ENCODE measurements around the gene DENND5A.
"Not testable (repeated sequence)": the region's sequence is repeated elsewhere in the genome, so short reads cannot be mapped to it uniquely, and the experiment has no call there.

DENND5A gene

GRCh38 chr11:9264316-9265210 lies 587 bp downstream of the DENND5A start:
- DNase-seq, result no peak

- DNase-seq, result no peak
These were observed 1.3 kb downstream of the DENND5A start for GRCh38 chr11:9263840-9264315.

- not testable (repeated sequence) for DNase-seq
These were observed 4.4 kb downstream of the DENND5A start for GRCh38 chr11:9260838-9261146.

GRCh38 chr11:9259981-9260837 lies 4.9 kb downstream of the DENND5A start:
- DNase-seq, result no peak

DNA sequence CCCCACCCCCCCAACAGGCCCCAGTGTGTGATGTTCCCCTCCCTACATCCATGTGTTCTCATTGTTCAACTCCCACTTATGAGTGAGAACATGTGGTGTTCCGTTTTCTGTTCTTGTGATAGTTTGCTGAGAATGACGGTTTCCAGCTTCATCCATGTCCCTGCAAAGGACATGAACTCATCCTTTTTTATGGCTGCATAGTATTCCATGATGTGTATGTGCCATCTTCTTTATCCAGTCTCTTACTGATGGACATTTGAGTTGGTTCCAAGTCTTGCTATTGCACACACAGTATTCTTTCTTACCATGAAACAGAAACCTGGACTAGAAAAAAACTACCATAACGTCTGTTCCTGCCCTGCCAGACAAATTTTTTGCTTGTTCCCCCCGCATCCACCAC lies 6.9 kb downstream of the DENND5A start:
- DNase-seq, result not testable (repeated sequence)

DNA sequence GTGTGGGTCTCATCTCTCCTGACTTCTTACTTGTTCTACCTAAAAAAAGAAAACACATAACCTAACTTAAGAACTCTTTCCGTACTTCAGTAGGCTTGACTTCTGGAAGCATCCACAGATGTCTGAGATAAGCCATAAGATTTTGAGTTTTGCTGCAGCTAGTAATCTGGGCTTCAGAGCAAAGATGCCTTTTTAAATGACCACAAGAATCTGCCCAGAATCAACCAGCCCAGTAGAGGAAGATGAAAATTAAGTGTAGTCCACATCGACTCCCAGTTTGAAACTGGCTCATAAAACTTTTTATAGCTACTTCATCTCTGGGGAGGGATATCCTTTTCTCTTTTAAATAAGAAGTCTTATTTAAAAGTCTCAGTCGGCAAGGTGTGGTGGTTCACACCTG lies 10.7 kb downstream of the DENND5A start:
- DNase-seq, result no peak

DNA sequence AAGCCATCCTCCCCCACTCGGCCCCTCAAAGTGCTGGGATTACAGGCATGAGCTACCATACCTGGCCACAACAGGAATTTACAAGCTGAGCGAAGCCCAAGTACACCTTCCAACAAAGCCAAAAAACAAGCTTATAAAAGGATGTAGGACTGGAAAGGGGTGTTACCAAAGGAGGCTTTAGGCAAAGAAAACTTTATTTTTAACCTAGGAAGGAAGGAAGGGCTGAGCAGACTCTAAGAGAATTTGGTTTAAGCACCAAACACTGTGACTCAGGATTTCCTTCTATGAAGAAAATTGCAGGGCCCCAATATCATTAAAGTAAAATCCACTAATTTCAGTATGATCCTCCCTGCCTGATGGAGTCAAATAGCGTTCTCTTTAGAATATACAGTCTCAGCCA lies 12.1 kb downstream of the DENND5A start:
- DNase-seq, result no peak

GRCh38 chr11:9251311-9251710 lies 13.8 kb downstream of the DENND5A start:
- DNase-seq, result no peak

DNA sequence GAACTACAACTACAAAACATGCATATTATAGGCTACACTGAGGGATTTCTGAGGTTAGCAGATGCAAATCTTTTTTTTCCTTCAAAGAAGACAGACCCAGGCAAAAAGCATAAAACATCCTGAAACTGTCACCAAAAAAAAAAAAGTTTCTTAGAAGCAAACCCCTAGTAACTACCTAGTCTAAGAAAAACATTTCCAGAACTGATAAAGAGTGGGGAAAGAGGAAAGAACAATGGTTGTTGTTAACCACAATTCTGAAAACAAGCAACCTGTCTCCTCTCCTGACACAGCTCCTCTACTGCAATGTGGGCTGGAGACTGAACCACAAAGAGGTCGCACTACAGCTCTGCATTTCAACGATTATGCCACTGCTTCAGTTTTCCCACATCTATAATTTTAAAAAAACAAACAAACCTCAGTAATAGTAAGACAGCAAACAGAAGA lies 15.0 kb downstream of the DENND5A start:
- DNase-seq, result peak; percentile 25

GRCh38 chr11:9249252-9249651 lies 15.9 kb downstream of the DENND5A start:
- no peak for DNase-seq

GRCh38 chr11:9247863-9248262 lies 17.3 kb downstream of the DENND5A start:
- DNase-seq, result no peak

DNA sequence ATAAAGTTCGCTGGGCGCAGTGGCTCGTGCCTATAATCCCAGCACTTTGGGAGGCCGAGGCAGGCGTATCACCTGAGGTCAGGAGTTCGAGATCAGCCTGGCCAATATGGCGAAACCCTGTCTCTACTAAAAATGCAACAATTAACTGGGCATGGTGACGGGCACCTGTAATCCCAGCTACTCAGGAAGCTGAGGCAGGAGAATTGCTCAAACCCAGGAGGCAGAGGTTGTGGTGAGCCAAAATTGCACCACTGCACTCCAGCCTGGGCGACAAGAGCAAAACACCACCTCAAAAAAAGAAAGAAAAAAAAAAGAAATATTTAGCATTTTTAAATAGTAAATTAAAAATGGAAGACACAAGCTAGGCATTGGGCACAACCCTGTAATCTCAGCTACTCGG lies 28.9 kb downstream of the DENND5A start:
- not testable (repeated sequence) for DNase-seq

DNA sequence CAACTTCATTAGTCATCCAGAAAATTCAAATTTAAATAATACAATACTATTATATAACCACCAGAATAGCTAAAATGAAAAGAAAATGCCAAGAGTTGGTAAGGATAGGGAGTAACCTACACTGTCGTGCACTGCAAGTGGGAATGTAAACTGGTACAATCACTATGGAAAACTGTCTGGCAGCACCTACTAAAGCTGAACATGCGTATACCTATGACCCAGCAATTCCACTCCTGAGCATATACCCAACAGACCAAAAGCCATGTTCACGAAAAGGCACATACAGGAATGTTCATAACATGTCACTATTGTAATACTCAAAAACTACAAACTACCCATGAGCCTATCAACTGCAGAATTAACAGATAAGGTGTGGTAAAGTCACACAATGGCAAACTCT lies 32.7 kb downstream of the DENND5A start:
- DNase-seq, result no peak

DNA sequence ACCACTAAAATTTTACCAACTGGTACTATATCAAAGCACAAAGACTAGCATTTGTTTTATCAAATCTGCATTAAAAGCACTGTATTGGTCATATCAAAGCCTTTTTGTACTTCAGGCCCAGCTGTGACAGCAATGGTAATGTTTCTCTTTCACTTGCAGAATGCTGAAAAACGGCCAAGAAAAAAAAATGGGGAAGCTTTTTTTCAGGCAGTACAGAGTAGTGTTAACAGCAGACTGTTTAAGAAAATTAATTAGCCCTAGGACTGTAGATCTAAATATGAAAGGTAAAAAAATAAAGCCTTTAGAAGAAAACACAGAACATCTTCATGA lies 33.3 kb downstream of the DENND5A start:
- DNase-seq, result no peak

DNA sequence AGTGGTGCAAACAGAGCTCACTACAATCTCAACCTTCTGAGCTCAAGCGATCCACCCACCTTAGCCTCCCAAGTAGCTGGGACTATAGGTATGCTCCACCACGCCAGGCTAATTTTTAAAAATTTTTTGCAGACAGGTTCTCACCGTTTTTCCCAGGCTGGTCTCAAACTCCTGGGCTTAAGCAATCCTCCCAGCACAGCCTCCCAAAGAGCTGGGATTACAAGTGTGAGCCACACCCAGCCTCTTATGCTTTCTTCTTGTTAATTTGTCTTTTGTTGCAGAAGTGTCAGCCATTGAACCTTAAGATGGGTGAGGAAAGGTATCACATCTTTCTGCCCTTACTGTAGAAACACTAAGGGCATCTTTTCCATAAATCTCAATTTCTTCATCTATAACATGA lies 34.9 kb downstream of the DENND5A start:
- no peak for DNase-seq

DNA sequence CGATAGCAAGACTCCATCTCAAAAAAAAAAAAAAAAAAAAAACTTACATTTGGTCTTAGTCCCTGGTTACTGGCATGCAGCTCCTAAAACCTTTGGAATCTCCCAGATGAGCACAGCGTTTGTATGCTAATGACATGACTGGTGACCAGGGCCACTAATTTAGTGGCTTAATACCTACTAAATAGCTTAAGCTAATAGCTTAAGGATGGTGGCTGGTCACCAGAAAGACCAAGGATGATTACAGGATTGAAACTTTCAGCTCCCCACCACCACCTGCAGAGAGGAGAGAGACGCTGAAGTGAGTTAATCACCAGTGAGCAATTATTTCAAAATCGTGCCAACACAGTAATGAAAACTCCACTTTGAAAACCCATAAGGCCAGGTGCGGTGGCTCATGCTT lies 37.1 kb downstream of the DENND5A start:
- no peak for DNase-seq

- no peak for DNase-seq
These were observed 39.3 kb downstream of the DENND5A start for GRCh38 chr11:9225748-9226298.

GRCh38 chr11:9222654-9223053 lies 42.5 kb downstream of the DENND5A start:
- DNase-seq, result no peak

GRCh38 chr11:9220853-9221252 lies 44.3 kb downstream of the DENND5A start:
- not testable (repeated sequence) for DNase-seq

GRCh38 chr11:9219572-9219971 lies 45.6 kb downstream of the DENND5A start:
- DNase-seq, result no peak

DNA sequence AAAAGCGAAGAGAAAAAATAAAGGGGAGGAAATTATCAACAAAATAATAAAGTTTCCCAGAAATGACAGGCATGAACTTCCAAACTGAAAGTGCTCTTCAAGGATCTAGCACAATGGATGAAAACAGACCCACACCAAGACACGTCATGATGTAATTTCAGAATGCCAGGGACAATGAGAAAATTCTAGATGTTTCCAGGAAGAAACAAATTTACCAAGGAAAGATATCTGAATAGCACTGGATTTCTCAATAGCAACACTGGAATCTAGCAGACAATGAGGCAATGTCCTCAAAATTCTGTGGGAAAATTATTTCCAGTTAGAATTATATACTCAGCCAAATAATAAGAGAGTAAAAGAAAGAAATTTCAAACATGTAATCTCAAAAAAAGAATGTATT lies 46.0 kb downstream of the DENND5A start:
- DNase-seq, result no peak

- no peak for DNase-seq
These were observed 50.4 kb downstream of the DENND5A start for GRCh38 chr11:9214765-9215164.

GRCh38 chr11:9211322-9211721 lies 53.8 kb downstream of the DENND5A start:
- DNase-seq, result no peak

DNA sequence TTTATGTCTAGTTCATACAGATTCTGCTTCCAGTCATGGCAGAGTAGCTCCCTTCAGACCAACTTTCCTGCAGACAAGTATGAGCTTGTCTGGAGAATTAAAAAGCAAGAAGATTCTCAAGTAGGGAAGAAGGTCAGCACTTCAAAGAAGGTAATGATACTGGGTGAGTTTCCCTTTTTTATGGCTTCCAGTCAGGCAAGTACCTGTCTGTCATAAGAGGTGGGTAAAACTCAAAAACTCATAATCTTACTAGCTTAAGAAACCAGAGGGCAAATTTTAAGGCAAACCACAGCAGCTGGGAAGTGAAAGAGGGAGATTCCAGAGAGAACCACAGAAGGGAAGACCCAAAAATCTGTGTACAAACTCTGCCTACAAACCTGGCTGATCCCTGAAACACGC lies 54.2 kb downstream of the DENND5A start:
- DNase-seq, result no peak
